K562 (cell line): ENCODE results near the gene SLMAP. TPM values are rescaled to one million over a fixed set of nuclear protein-coding genes. Genes with fewer than 3 reads are reported as not detected.

Experiments
- ARID1B ChIP-seq: fragments of 450-650 bp; IDR thresholded peaks from 2 replicates; pipeline ENCODE4 v1.6.1; 2016; ENCODE audit warnings: antibody characterized with exemption, mild to moderate bottlenecking, inconsistent platforms
- BRCA1 ChIP-seq, 2 experiments: fragments of 450-650 bp in 1 of 2; sonication (generic) in 1 of 2; formaldehyde crosslinking in 1 of 2; IDR thresholded peaks; 2 replicates each; pipeline versions ENCODE4 v1.5.0 to v1.6.1; 2017 to 2020; ENCODE audit warnings: mild to moderate bottlenecking in 1 of 2, missing genetic modification reagents in 1 of 2
- CHD2 ChIP-seq: IDR thresholded peaks from 2 replicates; pipeline ENCODE4 v1.6.1; 2011; ENCODE audit warnings: low read depth, low read length
- GABPB1 ChIP-seq: sonication (generic); formaldehyde crosslinking; IDR thresholded peaks from 2 replicates; pipeline ENCODE4 v1.8.0; 2022; ENCODE audit warnings: mild to moderate bottlenecking, missing genetic modification reagents
- HLTF ChIP-seq: fragments of 450-650 bp; IDR thresholded peaks from 2 replicates; pipeline ENCODE4 v1.6.1; 2016
- HMG20B ChIP-seq: fragments of 250-450 bp; sonication (Bioruptor Pico); IDR thresholded peaks from 2 replicates; pipeline ENCODE4 v1.5.0; 2021; ENCODE audit warnings: mild to moderate bottlenecking
- KDM5B ChIP-seq: fragments of 200-600 bp; sonication (generic); IDR thresholded peaks from 2 replicates; pipeline ENCODE4 v1.6.1; 2012; ENCODE audit warnings: low read depth, mild to moderate bottlenecking, moderate library complexity, low read length, control low read depth, inconsistent platforms; ENCODE audit not compliant: insufficient replicate concordance
- KLF6 ChIP-seq: fragments of 250-450 bp; sonication (Bioruptor Pico); IDR thresholded peaks from 2 replicates; pipeline ENCODE4 v1.4.0; 2020; ENCODE audit warnings: mild to moderate bottlenecking, moderate library complexity, borderline replicate concordance
- MTA3 ChIP-seq: fragments of 450-650 bp; formaldehyde crosslinking; IDR thresholded peaks from 2 replicates; pipeline ENCODE4 v1.6.1; 2017; ENCODE audit warnings: mild to moderate bottlenecking, borderline replicate concordance
- NR2F6 ChIP-seq: fragments of 450-650 bp; formaldehyde crosslinking; IDR thresholded peaks from 2 replicates; pipeline ENCODE4 v1.4.0; 2020; ENCODE audit warnings: mild to moderate bottlenecking
- PML ChIP-seq: IDR thresholded peaks from 2 replicates; pipeline ENCODE4 v1.6.1; 2012; ENCODE audit warnings: low read length, inconsistent platforms
- RBFOX2 ChIP-seq: fragments of 200-400 bp; formaldehyde crosslinking; IDR thresholded peaks from 2 replicates; pipeline ENCODE4 v1.6.1; 2017; ENCODE audit warnings: low read depth, mild to moderate bottlenecking, low read length, moderate library complexity
- RCOR1 ChIP-seq, 2 experiments: IDR thresholded peaks; 2 replicates each; pipeline ENCODE4 v1.6.1; 2012; ENCODE audit warnings: low read depth in 2 of 2, low read length in 2 of 2, borderline replicate concordance in 1 of 2, improper control_type of control experiment in 1 of 2
- SETDB1 ChIP-seq: IDR thresholded peaks from one replicate; pipeline ENCODE4 v1.6.1; 2012; ENCODE audit warnings: low read length, control low read depth, inconsistent platforms
- SIN3B ChIP-seq: fragments of 450-650 bp; IDR thresholded peaks from 2 replicates; pipeline ENCODE4 v1.6.1; 2017; ENCODE audit warnings: low read depth, mild to moderate bottlenecking, moderate library complexity
- SREBF2 ChIP-seq: sonication (generic); formaldehyde crosslinking; IDR thresholded peaks from 2 replicates; pipeline ENCODE4 v1.4.0; 2020; ENCODE audit warnings: mild to moderate bottlenecking, missing genetic modification reagents
- SRSF9 ChIP-seq: fragments of 200-400 bp; formaldehyde crosslinking; IDR thresholded peaks from 2 replicates; pipeline ENCODE4 v1.6.1; 2017; ENCODE audit warnings: low read depth, low read length, borderline replicate concordance
- TAF15 ChIP-seq: fragments of 200-400 bp; formaldehyde crosslinking; IDR thresholded peaks from 2 replicates; pipeline ENCODE4 v1.6.1; 2017; ENCODE audit warnings: mild to moderate bottlenecking, low read depth, low read length, moderate library complexity
- TCF7L2 ChIP-seq: fragments of 150-350 bp; IDR thresholded peaks from 2 replicates; pipeline ENCODE4 v1.6.1; 2016; ENCODE audit warnings: low read depth, mild to moderate bottlenecking, low read length, moderate library complexity
- THRA ChIP-seq: fragments of 450-650 bp; IDR thresholded peaks from 2 replicates; pipeline ENCODE4 v1.6.1; 2017; ENCODE audit warnings: mild to moderate bottlenecking, moderate library complexity
- USF2 ChIP-seq: sonication (generic); formaldehyde crosslinking; IDR thresholded peaks from 2 replicates; pipeline ENCODE4 v1.5.0; 2020; ENCODE audit warnings: missing genetic modification reagents
- ZNF3 ChIP-seq: fragments of 250-450 bp; sonication (Bioruptor Pico); IDR thresholded peaks from 2 replicates; pipeline ENCODE4 v1.5.0; 2021; ENCODE audit warnings: mild to moderate bottlenecking, moderate library complexity
- ZNF408 ChIP-seq: fragments of 250-450 bp; sonication (Bioruptor Pico); IDR thresholded peaks from 2 replicates; pipeline ENCODE4 v1.4.0; 2020; ENCODE audit warnings: low read depth, mild to moderate bottlenecking, moderate library complexity
- ZNF41 ChIP-seq: fragments of 250-450 bp; sonication (Bioruptor Pico); conservative IDR thresholded peaks from 2 replicates; pipeline ENCODE4 v1.4.0; 2020; ENCODE audit warnings: mild to moderate bottlenecking
- polyA plus RNA-seq, 8 experiments: library from polyadenylated mRNA; depleted of rRNA in 4 of 8; stranded (reverse) in 5 of 8; unstranded in 3 of 8; fragments of >200 nt; fragmentation: Nextera tagmentation in 2 of 8; fragmentation: Illumina TruSeq in 1 of 8; extraction: Ambion mirVana in 2 of 8; extraction: Trizol in 1 of 8; gene quantifications; 2 replicates each; pipeline versions ENCODE4 v1.2.1 to v1.2.3, GENCODE V29; 2011 to 2014; ENCODE audit warnings: inconsistent platforms in 1 of 8, missing spikeins in 1 of 8
- total RNA-seq, 7 experiments: library from RNA; depleted of rRNA in 6 of 7; stranded (reverse); fragments of >200 nt in 6 of 7; fragmentation: Illumina TruSeq in 2 of 7; extraction: Trizol in 2 of 7; gene quantifications; 2 replicates each; pipeline versions ENCODE4 v1.2.1 to v1.2.3, GENCODE V29; 2011 to 2021; ENCODE audit warnings: low replicate concordance in 1 of 7

SLMAP gene
- total and polyA plus RNA-seq, 9 of the 15 experiments (the other 6 are each of a cell fraction or from before 2014, with no cell fraction given) = 12.1 to 50.7 (median 28.3) TPM

- peak; percentile 98 for TF ChIP-seq USF2 (CRISPR knock-in tag)
- TF ChIP-seq HMG20B (CRISPR knock-in tag) = no peak
- no peak for TF ChIP-seq TAF15
- no peak for TF ChIP-seq ZNF408
- TF ChIP-seq SREBF2 (CRISPR knock-in tag) = no peak
- no peak for TF ChIP-seq BRCA1 (IDR thresholded peaks at IDR 0.05)
- no peak for TF ChIP-seq BRCA1 (CRISPR knock-in tag; IDR thresholded peaks at IDR 0.05)
- no peak for TF ChIP-seq HLTF
- TF ChIP-seq ZNF3 = no peak
- peak; percentile 76 for TF ChIP-seq GABPB1 (CRISPR knock-in tag)
- no peak for TF ChIP-seq RCOR1 (IDR thresholded peaks at IDR 0.05; ENCODE audit: borderline replicate concordance in 1 of 2, low read depth in 2 of 2, low read length in 2 of 2)
- TF ChIP-seq PML = no peak
- TF ChIP-seq RBFOX2 = peak; percentile 85
- TF ChIP-seq NR2F6 = no peak
- TF ChIP-seq SETDB1 = no peak
- TF ChIP-seq KDM5B = peak; percentile 71
- TF ChIP-seq MTA3 = peak; percentile 98
- no peak for TF ChIP-seq ZNF41 (CRISPR knock-in tag)
- no peak for TF ChIP-seq SRSF9
- TF ChIP-seq ARID1B = no peak
- TF ChIP-seq KLF6 (CRISPR knock-in tag) = peak; percentile 38; the same call in 1 of the 2 replicates
- peak; percentile 33; the same call in 1 of the 2 replicates for TF ChIP-seq SIN3B
- TF ChIP-seq TCF7L2 = no peak
- TF ChIP-seq CHD2 = no peak
- no peak for TF ChIP-seq THRA
Measured at GRCh38 chr3:57755741-57756527, at the start of gene SLMAP (continued).
